ENCODE measurements around the gene H3-3A. TPM values are rescaled to one million over a fixed set of nuclear protein-coding genes. Genes with fewer than 3 reads are reported as not detected.
A peak's percentile ranks its signal among the peaks of the same experiment; 100 is the strongest.

The H3-3A gene
- total RNA-seq, 1 donor from 2014 or later = 600 TPM

GRCh38 chr1:226098870-226099835 lies 36.6 kb downstream of the H3-3A start:
- Mint-ChIP-seq H3K9me3 (no peaks in the 10 kb centered on the region), H3K36me3 (ENCODE audit: low read depth) (no peaks in the 10 kb centered on the region), H3K4me3 (no peak overlapping the region), H3K4me1 (peaks cover 13% of the 10 kb centered on the region), H3K27me3 (no peaks in the 10 kb centered on the region), H3K27ac (no peak overlapping the region)
- intact Hi-C loops (cut with micrococcal nuclease) = no loop called here
- DNase-seq (no peak), ATAC-seq (ENCODE audit: low read depth) (no peak)
- ChIA-PET CTCF (interaction anchor here (1.1 to 2.1 kb wide), 3 partner anchors 15 to 34 kb away, joined by 3 to 7 read pairs (median 4); no protein-coding TSS in a partner anchor), POLR2A (interaction anchor here (0.6 to 0.8 kb wide), 4 partner anchors 8 to 19 kb away, joined by 3 to 5 read pairs (median 4); no protein-coding TSS in a partner anchor)
- TF ChIP-seq CTCF (IDR thresholded peaks at IDR 0.05) = no peak

- POLR2A ChIA-PET = interaction anchor here (0.8 to 2.3 kb wide), 6 partner anchors 10 to 110 kb away, joined by 3 to 6 read pairs (median 4); partner anchors contain the start of gene SDE2
- intact Hi-C loops (cut with micrococcal nuclease) = loop anchor here (1.0 kb wide), 1 partner anchor 17 kb away; no protein-coding TSS in a partner anchor
- H3K36me3 Mint-ChIP-seq (ENCODE audit: low read depth) = no peaks in the 10 kb centered on the region
- DNase-seq (no peak), ATAC-seq (ENCODE audit: low read depth) (peak; percentile 67)
- peak overlapping the region; percentile 87 for H3K4me3 Mint-ChIP-seq
- CTCF ChIA-PET = interaction anchor here (1.1 to 1.9 kb wide), 3 partner anchors 10 to 36 kb away, joined by 3 to 6 read pairs (median 3); no protein-coding TSS in a partner anchor
- no peak overlapping the region for H3K27ac Mint-ChIP-seq
- H3K4me1 Mint-ChIP-seq = peaks cover 13% of the 10 kb centered on the region
- no peak for TF ChIP-seq CTCF (IDR thresholded peaks at IDR 0.05)
- no peaks in the 10 kb centered on the region for H3K27me3 Mint-ChIP-seq
- H3K9me3 Mint-ChIP-seq = no peaks in the 10 kb centered on the region
Measured at GRCh38 chr1:226100436-226101391, 38.2 kb downstream of the H3-3A start.

- ChIA-PET CTCF (interaction anchor here (3.1 kb wide), 1 partner anchor 40 kb away, joined by 12 read pairs; no protein-coding TSS in a partner anchor), POLR2A (interaction anchor here (0.8 kb wide), 1 partner anchor 10 kb away, joined by 3 read pairs; no protein-coding TSS in a partner anchor)
- H3K9me3 Mint-ChIP-seq = no peaks in the 10 kb centered on the region
- ATAC-seq (ENCODE audit: low read depth) (no peak), DNase-seq (no peak)
- no peaks in the 10 kb centered on the region for H3K36me3 Mint-ChIP-seq (ENCODE audit: low read depth)
- H3K27ac Mint-ChIP-seq = no peak overlapping the region
- intact Hi-C loops (cut with micrococcal nuclease) = no loop called here
- no peak for TF ChIP-seq CTCF (IDR thresholded peaks at IDR 0.05)
- H3K27me3 Mint-ChIP-seq = no peaks in the 10 kb centered on the region
- peaks cover 30% of the 10 kb centered on the region for H3K4me1 Mint-ChIP-seq
- no peak overlapping the region for H3K4me3 Mint-ChIP-seq
Measured at GRCh38 chr1:226104671-226105121, 42.2 kb downstream of the H3-3A start.

GRCh38 chr1:226107471-226108460 lies 45.2 kb downstream of the H3-3A start:
- CTCF ChIA-PET = interaction anchor here (1.2 to 5.1 kb wide), 4 partner anchors 11 to 300 kb away, joined by 3 to 73 read pairs (median 17); partner anchors contain the start of gene PARP1
- H3K4me1 Mint-ChIP-seq = peaks cover 41% of the 10 kb centered on the region
- POLR2A ChIA-PET = interaction anchor here (0.6 to 5.7 kb wide), 9 partner anchors 14 to 1739 kb away, joined by 3 to 182 read pairs (median 57); partner anchors contain the start of genes H3-3A and SDE2
- ATAC-seq (ENCODE audit: low read depth) (no peak), DNase-seq (no peak)
- intact Hi-C loops (cut with micrococcal nuclease) = no loop called here
- peak overlapping the region; percentile 67 for H3K27ac Mint-ChIP-seq
- no peaks in the 10 kb centered on the region for H3K27me3 Mint-ChIP-seq
- peak overlapping the region; percentile 53 for H3K4me3 Mint-ChIP-seq
- no peak for TF ChIP-seq CTCF (IDR thresholded peaks at IDR 0.05)
- H3K36me3 Mint-ChIP-seq (ENCODE audit: low read depth) = no peaks in the 10 kb centered on the region
- H3K9me3 Mint-ChIP-seq = no peaks in the 10 kb centered on the region
